ENCODE results near the gene ARMH3. TPM values are rescaled to one million over a fixed set of nuclear protein-coding genes. Genes with fewer than 3 reads are reported as not detected.

Gene ARMH3
- total RNA-seq, 1 experiment from 2014 or later = 9.7 TPM

- TF ChIP-seq EZH2phosphoT487 (IDR thresholded peaks at IDR 0.05; ENCODE audit: borderline replicate concordance, low read length) (no peak), CTCF (conservative IDR thresholded peaks at IDR 0.05; ENCODE audit: low read depth, low read length) (no peak), EZH2 (IDR thresholded peaks at IDR 0.05; ENCODE audit: low read length, unreplicated experiment) (no peak)
- Histone ChIP-seq H4K20me1 (ENCODE audit: low read length) (no peaks in the 10 kb centered on the region), H2AFZ (ENCODE audit: low read length) (peak overlapping the region; percentile 87), H3K36me3 (ENCODE audit: low read depth, low read length) (no peaks in the 10 kb centered on the region), H3F3A (ENCODE audit: low read length, unreplicated experiment) (no peaks in the 10 kb centered on the region), H3K4me2 (ENCODE audit: low read length) (peak overlapping the region; percentile 82), H3K27ac (ENCODE audit: low read length) (peak overlapping the region; percentile 80), H3K9me2 (replicated peaks; ENCODE audit: low read length) (no peaks in the 10 kb centered on the region), H3K9me3 (ENCODE audit: low read length) (no peaks in the 10 kb centered on the region), H3K4me1 (ENCODE audit: insufficient read depth, low read length) (peaks cover 22% of the 10 kb centered on the region), H3K9ac (ENCODE audit: low read length) (peak overlapping the region; percentile 72), H3K79me2 (ENCODE audit: low read length) (no peaks in the 10 kb centered on the region), H3K27me3 (ENCODE audit: low read length) (no peaks in the 10 kb centered on the region), H3K4me3 (ENCODE audit: low read length) (peak overlapping the region; percentile 62)
- intact Hi-C loops (cut with micrococcal nuclease) = loop anchor here (1.0 kb wide), 1 partner anchor 12 kb away; the partner anchor contains the start of gene OGA
- POLR2A ChIA-PET (ENCODE audit: unreplicated experiment) = no interaction called here
- CTCF ChIA-PET = no interaction called here
- DNase-seq (peak; percentile 80), ATAC-seq (peak; percentile 69)
- no TSS peak for BruUV-seq (replicated peaks)
These were observed 225.4 kb downstream of the ARMH3 start for GRCh38 chr10:101830322-101831168.

- BruUV-seq (replicated peaks) = no TSS peak
- intact Hi-C loops (cut with micrococcal nuclease) = loop anchor here (1.0 kb wide), 1 partner anchor 11 kb away; the partner anchor contains the start of gene OGA
- peak overlapping the region; percentile 82; the same call in 1 of the 2 replicates for H3K4me2 ChIP-seq (ENCODE audit: low read length)
- ChIA-PET CTCF (no interaction called here), POLR2A (ENCODE audit: unreplicated experiment) (interaction anchor here (0.6 kb wide), 1 partner anchor 17 kb away, joined by 3 read pairs; no protein-coding TSS in a partner anchor)
- H3K4me3 ChIP-seq (ENCODE audit: low read length) = no peak overlapping the region
- no peaks in the 10 kb centered on the region for H3K36me3 ChIP-seq (ENCODE audit: low read depth, low read length)
- no peak for TF ChIP-seq EZH2 (IDR thresholded peaks at IDR 0.05; ENCODE audit: low read length, unreplicated experiment)
- no peak for TF ChIP-seq EZH2phosphoT487 (IDR thresholded peaks at IDR 0.05; ENCODE audit: borderline replicate concordance, low read length)
- no peak for TF ChIP-seq CTCF (conservative IDR thresholded peaks at IDR 0.05; ENCODE audit: low read depth, low read length)
- peaks cover 20% of the 10 kb centered on the region for H3K4me1 ChIP-seq (ENCODE audit: insufficient read depth, low read length)
- H3K9me2 ChIP-seq (replicated peaks; ENCODE audit: low read length) = no peaks in the 10 kb centered on the region
- no peaks in the 10 kb centered on the region for H3F3A ChIP-seq (ENCODE audit: low read length, unreplicated experiment)
- H3K9me3 ChIP-seq (ENCODE audit: low read length) = no peaks in the 10 kb centered on the region
- no peaks in the 10 kb centered on the region for H3K27me3 ChIP-seq (ENCODE audit: low read length)
- ATAC-seq (no peak), DNase-seq (no peak)
- peak overlapping the region; percentile 80 for H3K27ac ChIP-seq (ENCODE audit: low read length)
- H3K9ac ChIP-seq (ENCODE audit: low read length) = no peak overlapping the region
- no peaks in the 10 kb centered on the region for H4K20me1 ChIP-seq (ENCODE audit: low read length)
- H2AFZ ChIP-seq (ENCODE audit: low read length) = peak overlapping the region; percentile 87
- no peaks in the 10 kb centered on the region for H3K79me2 ChIP-seq (ENCODE audit: low read length)
These were observed 226.2 kb downstream of the ARMH3 start for GRCh38 chr10:101829561-101830315.

Measured in PC-3 (cell line).